Vagina (tissue), 2 donors: ENCODE data around the gene NUB1. TPM values are rescaled to one million over a fixed set of nuclear protein-coding genes. Genes with fewer than 3 reads are reported as not detected.

Source experiments
- DNase-seq, 2 donors: peaks; one replicate each; pipeline ENCODE4 v3.0.0-alpha.2; 2017; ENCODE audit errors: extremely low spot score in 2 of 2
- H3K27ac ChIP-seq: fragments of 200-600 bp; sonication (generic); one replicate; pipeline ENCODE4 v1.5.1; 2019
- H3K27me3 ChIP-seq: fragments of 200-600 bp; sonication (generic); one replicate; pipeline ENCODE4 v1.5.1; 2019
- H3K36me3 ChIP-seq, 2 donors: fragments of 200-600 bp; sonication (generic); one replicate each; pipeline ENCODE4 v1.5.1; 2017 to 2019
- H3K4me1 ChIP-seq: fragments of 200-600 bp; sonication (generic); one replicate; pipeline ENCODE4 v1.5.1; 2019
- H3K4me3 ChIP-seq, 2 donors: fragments of 200-600 bp; sonication (generic); 1 replicate in 1 of 2; 2 replicates in 1 of 2; pipeline ENCODE4 v1.5.1; 2016 to 2019
- H3K9me3 ChIP-seq: fragments of 200-600 bp; sonication (generic); one replicate; pipeline ENCODE4 v1.5.1; 2019
- CTCF ChIP-seq, 3 experiments: fragments of 450-650 bp in 2 of 3; fragments of 200-600 bp in 1 of 3; sonication (generic) in 1 of 3; IDR thresholded peaks; one replicate each; pipeline ENCODE4 v1.5.1; 2017 to 2019; ENCODE audit warnings: antibody characterized with exemption in 3 of 3, mild to moderate bottlenecking in 2 of 3, moderate library complexity in 2 of 3
- POLR2A ChIP-seq, 2 donors: fragments of 450-650 bp; IDR thresholded peaks; one replicate each; pipeline ENCODE4 v1.6.1; 2017; ENCODE audit warnings: antibody characterized with exemption in 2 of 2, mild to moderate bottlenecking in 2 of 2, moderate library complexity in 2 of 2
- POLR2AphosphoS5 ChIP-seq, 2 donors: sonication (generic); formaldehyde crosslinking; IDR thresholded peaks; one replicate each; pipeline ENCODE4 v1.9.0; 2017; ENCODE audit warnings: antibody characterized with exemption in 2 of 2, mild to moderate bottlenecking in 2 of 2, low read depth in 1 of 2; ENCODE audit not compliant: insufficient read depth in 1 of 2
- intact Hi-C: fragments of 100-400 bp; cut with DNase I; formaldehyde crosslinking; loops from one replicate; pipeline ENCODE4 v1.15.1; 2023
- total RNA-seq: library from RNA; depleted of rRNA; stranded (reverse); fragments of >200 nt; gene quantifications from one replicate; pipeline ENCODE4 v1.2.3, GENCODE V29; 2016

Gene NUB1
- total RNA-seq, 1 donor from 2014 or later: 46.2 TPM

- H3K27ac ChIP-seq: no peak overlapping the region
- H3K4me1 ChIP-seq: peaks cover 17% of the 10 kb centered on the region
- intact Hi-C loops: no loop called here
- TF ChIP-seq CTCF (IDR thresholded peaks at IDR 0.05): no peak
- no peaks in the 10 kb centered on the region for H3K36me3 ChIP-seq
- H3K9me3 ChIP-seq: no peaks in the 10 kb centered on the region
- no peak for DNase-seq
- no peak overlapping the region for H3K4me3 ChIP-seq
- no peaks in the 10 kb centered on the region for H3K27me3 ChIP-seq
Measured at GRCh38 chr7:151388430-151388829, 46.8 kb downstream of the NUB1 start.

- intact Hi-C loops: no loop called here
- Histone ChIP-seq H3K4me3 (no peak overlapping the region), H3K4me1 (peaks cover 17% of the 10 kb centered on the region), H3K9me3 (no peaks in the 10 kb centered on the region), H3K27me3 (no peaks in the 10 kb centered on the region), H3K36me3 (no peaks in the 10 kb centered on the region), H3K27ac (no peak overlapping the region)
- TF ChIP-seq POLR2AphosphoS5 (IDR thresholded peaks at IDR 0.05; ENCODE audit: insufficient read depth in 1 of 2, low read depth in 1 of 2) (no peak), CTCF (IDR thresholded peaks at IDR 0.05) (no peak), POLR2A (IDR thresholded peaks at IDR 0.05) (no peak)
- DNase-seq: no peak
Measured at GRCh38 chr7:151389096-151389767, 47.6 kb downstream of the NUB1 start.

DNA sequence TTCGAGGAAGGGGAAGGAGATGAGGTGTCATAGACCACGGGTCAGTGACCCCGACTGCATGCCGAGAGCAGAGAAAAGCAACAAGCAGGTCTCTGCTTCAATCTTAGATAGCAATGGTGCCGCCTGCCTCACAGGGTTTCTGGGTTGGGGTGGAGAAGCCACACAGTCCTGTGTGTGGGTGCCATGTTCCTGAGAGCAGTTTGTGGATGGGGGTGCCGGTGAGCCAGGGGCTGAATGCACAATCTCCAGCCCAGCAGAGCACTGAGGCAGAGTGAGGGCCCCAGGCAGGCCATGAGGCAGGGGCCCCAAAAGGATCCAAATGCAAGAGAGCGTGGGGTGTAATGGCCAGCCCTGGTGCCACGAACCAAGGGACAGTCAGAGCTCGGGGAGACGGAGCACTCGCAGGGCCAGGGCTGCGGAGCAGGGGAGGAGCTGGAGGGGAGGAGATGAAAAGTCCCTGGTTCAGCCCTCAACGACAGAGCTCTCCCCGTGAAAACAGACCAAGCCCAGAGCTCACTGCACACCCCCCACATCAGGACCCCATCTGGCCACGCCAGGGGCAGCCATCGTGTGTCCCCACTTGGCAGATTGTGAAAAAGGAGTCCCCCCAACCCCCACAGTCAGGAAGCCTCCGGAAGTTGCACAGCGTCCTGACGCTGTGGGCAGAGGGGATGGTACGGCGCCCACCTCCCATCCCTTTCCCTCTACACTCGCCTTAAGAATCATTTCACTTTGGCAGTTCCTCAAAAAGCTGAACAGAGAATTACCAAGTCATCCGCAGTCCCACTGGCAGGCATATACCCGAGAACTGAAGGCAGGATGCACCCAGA, 48.4 kb downstream of the NUB1 start:
- no peak for DNase-seq
- Histone ChIP-seq H3K4me3 (no peak overlapping the region), H3K9me3 (no peaks in the 10 kb centered on the region), H3K27ac (no peak overlapping the region), H3K36me3 (no peaks in the 10 kb centered on the region), H3K27me3 (no peaks in the 10 kb centered on the region), H3K4me1 (peaks cover 17% of the 10 kb centered on the region)
- intact Hi-C loops: no loop called here
- TF ChIP-seq CTCF (IDR thresholded peaks at IDR 0.05) (no peak), POLR2AphosphoS5 (IDR thresholded peaks at IDR 0.05; ENCODE audit: insufficient read depth in 1 of 2, low read depth in 1 of 2) (no peak), POLR2A (IDR thresholded peaks at IDR 0.05) (no peak)

DNA sequence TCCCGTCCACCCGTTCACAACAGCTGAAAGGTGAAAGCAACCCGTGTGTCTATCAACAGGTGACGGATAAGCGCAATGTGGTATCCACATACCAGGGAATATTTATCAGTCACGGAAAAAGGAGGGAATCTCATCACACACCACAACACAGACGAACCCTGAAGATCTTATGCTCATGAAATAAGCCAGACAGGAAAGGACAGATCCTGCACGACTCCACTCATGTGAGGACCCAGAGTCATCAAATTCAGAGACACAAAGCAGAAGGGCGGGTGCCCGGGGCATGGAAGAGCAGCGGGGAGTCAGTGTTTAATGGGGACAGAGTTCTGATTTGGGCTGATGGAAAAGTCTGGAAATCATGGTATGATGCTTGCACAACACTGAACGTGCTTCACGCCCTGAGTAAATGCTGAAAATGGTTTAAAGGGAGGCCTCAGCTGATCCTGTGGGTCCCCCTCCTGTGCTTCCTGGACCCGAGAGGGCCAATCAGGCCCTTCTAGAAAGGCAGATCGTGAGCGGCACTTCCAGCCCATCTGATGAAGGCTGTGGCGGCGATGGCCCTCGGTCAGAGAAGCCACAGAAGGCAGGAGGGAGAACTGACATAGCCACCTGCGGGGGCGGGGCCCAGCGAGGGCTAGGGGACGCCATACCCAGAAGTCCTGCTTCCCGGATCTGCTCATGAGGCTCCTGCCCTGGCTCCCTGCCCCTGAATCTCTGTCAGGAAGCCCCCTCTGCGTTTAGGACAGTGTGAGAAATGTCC, 49.2 kb downstream of the NUB1 start:
- no peak overlapping the region for H3K27ac ChIP-seq
- peaks cover 17% of the 10 kb centered on the region for H3K4me1 ChIP-seq
- H3K9me3 ChIP-seq: no peaks in the 10 kb centered on the region
- H3K4me3 ChIP-seq: no peak overlapping the region
- no peaks in the 10 kb centered on the region for H3K36me3 ChIP-seq
- intact Hi-C loops: no loop called here
- H3K27me3 ChIP-seq: no peaks in the 10 kb centered on the region
- DNase-seq: no peak
- no peak for TF ChIP-seq CTCF (IDR thresholded peaks at IDR 0.05)
- no peak for TF ChIP-seq POLR2AphosphoS5 (IDR thresholded peaks at IDR 0.05; ENCODE audit: insufficient read depth in 1 of 2, low read depth in 1 of 2)
- TF ChIP-seq POLR2A (IDR thresholded peaks at IDR 0.05): no peak
